Esophagus muscularis mucosa (tissue), 3 donors: ENCODE results near the gene EPHB2.

Experiments
- CTCF ChIP-seq, 3 experiments: fragments of 200-600 bp in 2 of 3; fragments of 450-650 bp in 1 of 3; sonication (generic) in 2 of 3; IDR thresholded peaks; one replicate each; pipeline ENCODE4 v1.5.1; 2017 to 2019; ENCODE audit warnings: antibody characterized with exemption in 3 of 3, mild to moderate bottlenecking in 2 of 3, moderate library complexity in 1 of 3
- POLR2A ChIP-seq: fragments of 450-650 bp; IDR thresholded peaks from one replicate; pipeline ENCODE4 v1.6.1; 2017; ENCODE audit warnings: antibody characterized with exemption, moderate library complexity, mild to moderate bottlenecking, low read depth
- POLR2AphosphoS5 ChIP-seq, 2 donors: sonication (generic); formaldehyde crosslinking; IDR thresholded peaks; one replicate each; pipeline ENCODE4 v1.6.1; 2017; ENCODE audit warnings: antibody characterized with exemption in 2 of 2

GRCh38 chr1:22892789-22893188, 182.2 kb downstream of the EPHB2 start:
- no peak for TF ChIP-seq CTCF (IDR thresholded peaks at IDR 0.05)
- no peak for TF ChIP-seq POLR2AphosphoS5 (IDR thresholded peaks at IDR 0.05)
- no peak for TF ChIP-seq POLR2A
